Neural cell (in vitro differentiated cells): ENCODE data around the gene SNRNP40.

Experiments
- CTCF ChIP-seq: fragments of 450-650 bp; IDR thresholded peaks from 2 replicates; pipeline ENCODE4 v1.5.1; 2014; ENCODE audit warnings: antibody characterized with exemption, mild to moderate bottlenecking, moderate library complexity; ENCODE audit not compliant: poor library complexity, severe bottlenecking
- EP300 ChIP-seq: fragments of 450-650 bp; conservative IDR thresholded peaks from 2 replicates; pipeline ENCODE4 v1.6.1; 2014; ENCODE audit warnings: antibody characterized with exemption, mild to moderate bottlenecking, moderate library complexity; ENCODE audit not compliant: poor library complexity, severe bottlenecking
- EZH2 ChIP-seq: fragments of 200-600, 300-800 bp; shearing (Covaris generic), sonication (generic); IDR thresholded peaks from 2 replicates; pipeline ENCODE4 v1.6.1; 2014; ENCODE audit warnings: antibody characterized with exemption, low read length, borderline replicate concordance, mild to moderate bottlenecking; ENCODE audit not compliant: insufficient read depth, poor library complexity, severe bottlenecking
- MXI1 ChIP-seq: fragments of 450-650 bp; conservative IDR thresholded peaks from 2 replicates; pipeline ENCODE4 v1.6.1; 2014; ENCODE audit warnings: antibody characterized with exemption, mild to moderate bottlenecking; ENCODE audit not compliant: poor library complexity, severe bottlenecking
- POLR2AphosphoS5 ChIP-seq: IDR thresholded peaks from 2 replicates; pipeline ENCODE4 v1.6.1; 2012
- REST ChIP-seq: IDR thresholded peaks from 2 replicates; pipeline ENCODE4 v1.6.1; 2012; ENCODE audit warnings: borderline replicate concordance
- SMC3 ChIP-seq: fragments of 450-650 bp; conservative IDR thresholded peaks from 2 replicates; pipeline ENCODE4 v1.6.1; 2014; ENCODE audit warnings: antibody characterized with exemption, mild to moderate bottlenecking, moderate library complexity; ENCODE audit not compliant: poor library complexity

GRCh38 chr1:31327381-31327780 lies 30.8 kb upstream of the SNRNP40 start:
- no peak for TF ChIP-seq CTCF
- no peak for TF ChIP-seq EZH2
- no peak for TF ChIP-seq SMC3
- no peak for TF ChIP-seq POLR2AphosphoS5
- no peak for TF ChIP-seq EP300
- TF ChIP-seq REST, result no peak
- no peak for TF ChIP-seq MXI1
